ENCODE results near the gene SMYD4.

DNA sequence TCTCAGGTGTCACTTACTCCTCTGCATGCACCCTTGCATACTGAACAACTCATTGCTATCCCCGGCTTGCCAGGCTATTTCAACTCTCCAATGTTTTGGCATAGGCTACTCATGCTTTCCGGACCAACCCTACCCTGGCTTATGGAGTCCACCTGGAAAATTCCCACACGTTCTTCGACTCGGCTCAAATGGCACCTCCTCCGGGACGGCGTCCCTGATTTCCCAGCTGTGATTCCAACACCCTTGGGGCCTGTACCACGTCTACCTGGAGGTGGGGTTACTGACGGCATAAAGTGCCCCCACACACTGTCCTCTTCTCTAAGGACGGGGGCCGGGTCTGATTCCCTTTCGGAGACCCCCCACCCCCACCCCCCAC is 498 bp downstream of the SMYD4 start:
- TF ChIP-seq, protein P1, sequence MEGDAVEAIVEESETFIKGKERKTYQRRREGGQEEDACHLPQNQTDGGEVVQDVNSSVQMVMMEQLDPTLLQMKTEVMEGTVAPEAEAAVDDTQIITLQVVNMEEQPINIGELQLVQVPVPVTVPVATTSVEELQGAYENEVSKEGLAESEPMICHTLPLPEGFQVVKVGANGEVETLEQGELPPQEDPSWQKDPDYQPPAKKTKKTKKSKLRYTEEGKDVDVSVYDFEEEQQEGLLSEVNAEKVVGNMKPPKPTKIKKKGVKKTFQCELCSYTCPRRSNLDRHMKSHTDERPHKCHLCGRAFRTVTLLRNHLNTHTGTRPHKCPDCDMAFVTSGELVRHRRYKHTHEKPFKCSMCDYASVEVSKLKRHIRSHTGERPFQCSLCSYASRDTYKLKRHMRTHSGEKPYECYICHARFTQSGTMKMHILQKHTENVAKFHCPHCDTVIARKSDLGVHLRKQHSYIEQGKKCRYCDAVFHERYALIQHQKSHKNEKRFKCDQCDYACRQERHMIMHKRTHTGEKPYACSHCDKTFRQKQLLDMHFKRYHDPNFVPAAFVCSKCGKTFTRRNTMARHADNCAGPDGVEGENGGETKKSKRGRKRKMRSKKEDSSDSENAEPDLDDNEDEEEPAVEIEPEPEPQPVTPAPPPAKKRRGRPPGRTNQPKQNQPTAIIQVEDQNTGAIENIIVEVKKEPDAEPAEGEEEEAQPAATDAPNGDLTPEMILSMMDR (conservative IDR thresholded peaks at IDR 0.05; ENCODE audit: low read depth in 2 of 2): no peak
- no peak for TF ChIP-seq EZH2 (IDR thresholded peaks at IDR 0.05; ENCODE audit: low read depth, unreplicated experiment)
- TF ChIP-seq EZH2phosphoT487 (IDR thresholded peaks at IDR 0.05; ENCODE audit: unreplicated experiment): no peak
- TF ChIP-seq POLR2AphosphoS5 (IDR thresholded peaks at IDR 0.05; ENCODE audit: low read depth): no peak
- TF ChIP-seq CREB1 (CRISPR knock-in tag; IDR thresholded peaks at IDR 0.05; ENCODE audit: low read depth): no peak
- TF ChIP-seq, protein P2, sequence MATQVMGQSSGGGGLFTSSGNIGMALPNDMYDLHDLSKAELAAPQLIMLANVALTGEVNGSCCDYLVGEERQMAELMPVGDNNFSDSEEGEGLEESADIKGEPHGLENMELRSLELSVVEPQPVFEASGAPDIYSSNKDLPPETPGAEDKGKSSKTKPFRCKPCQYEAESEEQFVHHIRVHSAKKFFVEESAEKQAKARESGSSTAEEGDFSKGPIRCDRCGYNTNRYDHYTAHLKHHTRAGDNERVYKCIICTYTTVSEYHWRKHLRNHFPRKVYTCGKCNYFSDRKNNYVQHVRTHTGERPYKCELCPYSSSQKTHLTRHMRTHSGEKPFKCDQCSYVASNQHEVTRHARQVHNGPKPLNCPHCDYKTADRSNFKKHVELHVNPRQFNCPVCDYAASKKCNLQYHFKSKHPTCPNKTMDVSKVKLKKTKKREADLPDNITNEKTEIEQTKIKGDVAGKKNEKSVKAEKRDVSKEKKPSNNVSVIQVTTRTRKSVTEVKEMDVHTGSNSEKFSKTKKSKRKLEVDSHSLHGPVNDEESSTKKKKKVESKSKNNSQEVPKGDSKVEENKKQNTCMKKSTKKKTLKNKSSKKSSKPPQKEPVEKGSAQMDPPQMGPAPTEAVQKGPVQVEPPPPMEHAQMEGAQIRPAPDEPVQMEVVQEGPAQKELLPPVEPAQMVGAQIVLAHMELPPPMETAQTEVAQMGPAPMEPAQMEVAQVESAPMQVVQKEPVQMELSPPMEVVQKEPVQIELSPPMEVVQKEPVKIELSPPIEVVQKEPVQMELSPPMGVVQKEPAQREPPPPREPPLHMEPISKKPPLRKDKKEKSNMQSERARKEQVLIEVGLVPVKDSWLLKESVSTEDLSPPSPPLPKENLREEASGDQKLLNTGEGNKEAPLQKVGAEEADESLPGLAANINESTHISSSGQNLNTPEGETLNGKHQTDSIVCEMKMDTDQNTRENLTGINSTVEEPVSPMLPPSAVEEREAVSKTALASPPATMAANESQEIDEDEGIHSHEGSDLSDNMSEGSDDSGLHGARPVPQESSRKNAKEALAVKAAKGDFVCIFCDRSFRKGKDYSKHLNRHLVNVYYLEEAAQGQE (IDR thresholded peaks at IDR 0.05; ENCODE audit: unreplicated experiment): no peak
- TF ChIP-seq NANOG (IDR thresholded peaks at IDR 0.05; ENCODE audit: borderline replicate concordance): no peak
- TF ChIP-seq, protein P3, sequence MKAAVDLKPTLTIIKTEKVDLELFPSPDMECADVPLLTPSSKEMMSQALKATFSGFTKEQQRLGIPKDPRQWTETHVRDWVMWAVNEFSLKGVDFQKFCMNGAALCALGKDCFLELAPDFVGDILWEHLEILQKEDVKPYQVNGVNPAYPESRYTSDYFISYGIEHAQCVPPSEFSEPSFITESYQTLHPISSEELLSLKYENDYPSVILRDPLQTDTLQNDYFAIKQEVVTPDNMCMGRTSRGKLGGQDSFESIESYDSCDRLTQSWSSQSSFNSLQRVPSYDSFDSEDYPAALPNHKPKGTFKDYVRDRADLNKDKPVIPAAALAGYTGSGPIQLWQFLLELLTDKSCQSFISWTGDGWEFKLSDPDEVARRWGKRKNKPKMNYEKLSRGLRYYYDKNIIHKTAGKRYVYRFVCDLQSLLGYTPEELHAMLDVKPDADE (IDR thresholded peaks at IDR 0.05): no peak
- TF ChIP-seq ZNF114 (CRISPR knock-in tag; IDR thresholded peaks at IDR 0.05): no peak
- TF ChIP-seq JUNB (IDR thresholded peaks at IDR 0.05; ENCODE audit: unreplicated experiment): no peak
- no peak for TF ChIP-seq ZNF331 (CRISPR knock-in tag; IDR thresholded peaks at IDR 0.05; ENCODE audit: low read depth)
- no peak for TF ChIP-seq STAT1 (IDR thresholded peaks at IDR 0.05; ENCODE audit: unreplicated experiment)
- TF ChIP-seq, protein P4, sequence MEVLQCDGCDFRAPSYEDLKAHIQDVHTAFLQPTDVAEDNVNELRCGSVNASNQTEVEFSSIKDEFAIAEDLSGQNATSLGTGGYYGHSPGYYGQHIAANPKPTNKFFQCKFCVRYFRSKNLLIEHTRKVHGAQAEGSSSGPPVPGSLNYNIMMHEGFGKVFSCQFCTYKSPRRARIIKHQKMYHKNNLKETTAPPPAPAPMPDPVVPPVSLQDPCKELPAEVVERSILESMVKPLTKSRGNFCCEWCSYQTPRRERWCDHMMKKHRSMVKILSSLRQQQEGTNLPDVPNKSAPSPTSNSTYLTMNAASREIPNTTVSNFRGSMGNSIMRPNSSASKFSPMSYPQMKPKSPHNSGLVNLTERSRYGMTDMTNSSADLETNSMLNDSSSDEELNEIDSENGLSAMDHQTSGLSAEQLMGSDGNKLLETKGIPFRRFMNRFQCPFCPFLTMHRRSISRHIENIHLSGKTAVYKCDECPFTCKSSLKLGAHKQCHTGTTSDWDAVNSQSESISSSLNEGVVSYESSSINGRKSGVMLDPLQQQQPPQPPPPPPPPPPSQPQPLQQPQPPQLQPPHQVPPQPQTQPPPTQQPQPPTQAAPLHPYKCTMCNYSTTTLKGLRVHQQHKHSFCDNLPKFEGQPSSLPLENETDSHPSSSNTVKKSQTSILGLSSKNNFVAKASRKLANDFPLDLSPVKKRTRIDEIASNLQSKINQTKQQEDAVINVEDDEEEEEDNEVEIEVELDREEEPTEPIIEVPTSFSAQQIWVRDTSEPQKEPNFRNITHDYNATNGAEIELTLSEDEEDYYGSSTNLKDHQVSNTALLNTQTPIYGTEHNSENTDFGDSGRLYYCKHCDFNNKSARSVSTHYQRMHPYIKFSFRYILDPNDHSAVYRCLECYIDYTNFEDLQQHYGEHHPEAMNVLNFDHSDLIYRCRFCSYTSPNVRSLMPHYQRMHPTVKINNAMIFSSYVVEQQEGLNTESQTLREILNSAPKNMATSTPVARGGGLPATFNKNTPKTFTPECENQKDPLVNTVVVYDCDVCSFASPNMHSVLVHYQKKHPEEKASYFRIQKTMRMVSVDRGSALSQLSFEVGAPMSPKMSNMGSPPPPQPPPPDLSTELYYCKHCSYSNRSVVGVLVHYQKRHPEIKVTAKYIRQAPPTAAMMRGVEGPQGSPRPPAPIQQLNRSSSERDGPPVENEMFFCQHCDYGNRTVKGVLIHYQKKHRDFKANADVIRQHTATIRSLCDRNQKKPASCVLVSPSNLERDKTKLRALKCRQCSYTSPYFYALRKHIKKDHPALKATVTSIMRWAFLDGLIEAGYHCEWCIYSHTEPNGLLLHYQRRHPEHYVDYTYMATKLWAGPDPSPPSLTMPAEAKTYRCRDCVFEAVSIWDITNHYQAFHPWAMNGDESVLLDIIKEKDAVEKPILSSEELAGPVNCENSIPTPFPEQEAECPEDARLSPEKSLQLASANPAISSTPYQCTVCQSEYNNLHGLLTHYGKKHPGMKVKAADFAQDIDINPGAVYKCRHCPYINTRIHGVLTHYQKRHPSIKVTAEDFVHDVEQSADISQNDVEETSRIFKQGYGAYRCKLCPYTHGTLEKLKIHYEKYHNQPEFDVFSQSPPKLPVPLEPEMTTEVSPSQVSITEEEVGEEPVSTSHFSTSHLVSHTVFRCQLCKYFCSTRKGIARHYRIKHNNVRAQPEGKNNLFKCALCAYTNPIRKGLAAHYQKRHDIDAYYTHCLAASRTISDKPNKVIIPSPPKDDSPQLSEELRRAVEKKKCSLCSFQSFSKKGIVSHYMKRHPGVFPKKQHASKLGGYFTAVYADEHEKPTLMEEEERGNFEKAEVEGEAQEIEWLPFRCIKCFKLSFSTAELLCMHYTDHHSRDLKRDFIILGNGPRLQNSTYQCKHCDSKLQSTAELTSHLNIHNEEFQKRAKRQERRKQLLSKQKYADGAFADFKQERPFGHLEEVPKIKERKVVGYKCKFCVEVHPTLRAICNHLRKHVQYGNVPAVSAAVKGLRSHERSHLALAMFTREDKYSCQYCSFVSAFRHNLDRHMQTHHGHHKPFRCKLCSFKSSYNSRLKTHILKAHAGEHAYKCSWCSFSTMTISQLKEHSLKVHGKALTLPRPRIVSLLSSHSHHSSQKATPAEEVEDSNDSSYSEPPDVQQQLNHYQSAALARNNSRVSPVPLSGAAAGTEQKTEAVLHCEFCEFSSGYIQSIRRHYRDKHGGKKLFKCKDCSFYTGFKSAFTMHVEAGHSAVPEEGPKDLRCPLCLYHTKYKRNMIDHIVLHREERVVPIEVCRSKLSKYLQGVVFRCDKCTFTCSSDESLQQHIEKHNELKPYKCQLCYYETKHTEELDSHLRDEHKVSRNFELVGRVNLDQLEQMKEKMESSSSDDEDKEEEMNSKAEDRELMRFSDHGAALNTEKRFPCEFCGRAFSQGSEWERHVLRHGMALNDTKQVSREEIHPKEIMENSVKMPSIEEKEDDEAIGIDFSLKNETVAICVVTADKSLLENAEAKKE (CRISPR knock-in tag; IDR thresholded peaks at IDR 0.05): no peak
